CD4-positive, alpha-beta T cell treated with Interleukin-1 beta for 1 hour (primary cell): ENCODE results near the gene SH3BP4.
"Not testable (repeated sequence)": the region's sequence is repeated elsewhere in the genome, so short reads cannot be mapped to it uniquely, and the experiment has no call there.

ENCODE experiments used
- DNase-seq, 2 donors: peaks; one replicate each; pipeline ENCODE4 v3.0.0-alpha.2; 2020 to 2022

SH3BP4 gene

DNA sequence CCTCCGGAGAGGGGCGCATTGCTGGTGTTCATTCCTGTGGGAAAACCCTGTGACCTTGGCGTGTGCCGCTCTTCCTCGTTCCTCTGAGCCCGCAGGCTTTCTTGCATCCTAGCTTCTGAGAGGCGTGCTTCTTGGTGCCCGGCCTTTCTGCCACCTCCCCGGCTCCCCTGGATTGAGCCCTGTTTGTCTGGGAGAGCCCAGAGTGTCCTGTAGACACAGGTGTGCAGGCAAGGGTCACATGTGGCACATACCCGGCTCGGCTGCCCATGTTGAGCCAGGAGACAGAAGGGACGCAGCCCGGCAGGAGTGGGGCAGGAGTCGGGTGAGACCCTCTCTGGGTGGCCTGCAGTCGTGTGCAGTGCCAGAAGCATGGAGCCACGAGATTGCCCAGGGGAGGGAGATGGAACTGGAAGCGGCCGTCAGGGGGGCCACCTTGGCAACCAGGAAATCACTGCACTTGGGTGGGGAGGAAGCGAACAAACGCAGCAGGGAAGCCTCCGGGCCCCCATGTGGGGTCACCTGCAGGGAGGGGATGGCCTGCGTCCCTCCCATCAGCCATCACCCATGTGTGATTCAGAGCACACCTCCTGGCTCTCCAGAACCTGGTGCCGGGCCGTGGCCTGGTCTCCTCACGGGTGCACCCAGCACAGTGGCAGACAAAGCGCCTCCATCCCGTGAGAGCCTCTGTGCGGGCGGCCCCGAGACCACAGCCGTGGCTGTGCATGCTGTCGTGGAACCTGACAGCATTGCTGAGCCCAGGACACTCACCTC lies 92.9 kb downstream of the SH3BP4 start:
- DNase-seq = no peak

DNA sequence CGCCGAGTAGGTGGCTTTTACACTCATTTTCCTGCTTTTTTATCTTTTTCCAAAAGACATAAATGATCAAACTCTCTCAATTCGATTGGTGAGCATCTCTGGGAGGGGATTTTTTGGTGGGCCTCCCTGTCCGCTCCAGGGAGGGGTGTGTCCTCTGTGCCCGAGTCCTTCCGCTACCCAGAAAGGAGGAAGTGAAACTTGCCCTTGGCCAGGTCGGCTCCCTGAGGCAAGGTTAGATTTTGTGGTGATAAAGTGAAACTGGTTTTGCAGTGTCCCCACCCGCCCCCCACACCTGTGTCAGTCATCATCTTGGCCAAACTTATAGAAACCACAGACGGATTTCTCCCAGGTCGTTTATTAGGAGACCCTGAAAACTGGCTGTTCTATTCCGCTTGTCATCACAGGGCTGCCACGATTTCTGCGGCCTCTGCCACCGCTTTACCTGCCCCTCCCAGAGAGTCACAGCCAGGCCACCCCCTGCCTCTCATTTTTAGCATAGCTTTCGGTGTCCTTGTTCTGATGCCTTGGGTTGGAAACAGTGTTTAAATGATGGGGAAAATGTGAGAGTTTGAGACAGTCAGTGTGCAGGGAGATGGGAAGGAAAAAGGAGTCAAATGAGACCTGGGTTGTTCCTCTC lies 93.6 kb downstream of the SH3BP4 start:
- DNase-seq = peak in 1 of 2 donors; percentile 65

DNA sequence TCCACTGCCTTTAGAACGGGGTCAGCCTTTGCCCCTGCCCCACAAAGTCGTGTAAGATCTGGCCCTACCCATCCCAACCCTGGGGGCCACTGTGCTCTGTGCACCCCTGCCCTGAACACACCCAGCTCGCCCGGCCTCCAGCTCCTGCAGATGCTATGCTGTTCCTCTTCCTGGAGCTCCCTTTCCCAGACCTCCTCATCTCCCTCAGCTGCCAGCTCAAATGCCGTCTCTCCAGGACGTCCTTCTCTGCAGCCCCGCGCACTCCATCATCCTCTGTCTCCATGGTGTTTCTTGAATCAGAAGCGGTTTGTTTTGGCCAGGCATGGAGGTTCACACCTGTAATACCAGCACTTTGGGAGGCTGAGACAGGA lies 94.1 kb downstream of the SH3BP4 start:
- DNase-seq = no peak

DNA sequence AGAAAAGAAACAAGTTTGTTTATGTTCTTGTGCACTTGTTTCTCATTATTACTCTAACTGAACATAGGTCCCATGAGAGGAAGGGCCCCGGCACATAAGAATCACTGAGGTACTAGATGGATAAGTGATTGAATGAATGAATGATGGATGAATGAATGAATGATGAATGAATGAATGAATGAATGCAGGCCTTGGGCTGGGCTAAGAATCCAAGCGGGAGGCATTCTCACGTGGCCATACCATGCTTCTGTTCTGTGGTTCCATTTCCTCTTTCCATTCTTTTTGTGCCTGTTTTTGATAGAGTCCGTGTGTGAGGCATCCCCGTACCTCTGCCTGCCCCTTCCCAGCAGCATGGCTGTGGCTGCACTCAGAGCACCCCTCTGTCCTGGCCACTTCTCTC lies 94.8 kb downstream of the SH3BP4 start:
- DNase-seq = no peak

DNA sequence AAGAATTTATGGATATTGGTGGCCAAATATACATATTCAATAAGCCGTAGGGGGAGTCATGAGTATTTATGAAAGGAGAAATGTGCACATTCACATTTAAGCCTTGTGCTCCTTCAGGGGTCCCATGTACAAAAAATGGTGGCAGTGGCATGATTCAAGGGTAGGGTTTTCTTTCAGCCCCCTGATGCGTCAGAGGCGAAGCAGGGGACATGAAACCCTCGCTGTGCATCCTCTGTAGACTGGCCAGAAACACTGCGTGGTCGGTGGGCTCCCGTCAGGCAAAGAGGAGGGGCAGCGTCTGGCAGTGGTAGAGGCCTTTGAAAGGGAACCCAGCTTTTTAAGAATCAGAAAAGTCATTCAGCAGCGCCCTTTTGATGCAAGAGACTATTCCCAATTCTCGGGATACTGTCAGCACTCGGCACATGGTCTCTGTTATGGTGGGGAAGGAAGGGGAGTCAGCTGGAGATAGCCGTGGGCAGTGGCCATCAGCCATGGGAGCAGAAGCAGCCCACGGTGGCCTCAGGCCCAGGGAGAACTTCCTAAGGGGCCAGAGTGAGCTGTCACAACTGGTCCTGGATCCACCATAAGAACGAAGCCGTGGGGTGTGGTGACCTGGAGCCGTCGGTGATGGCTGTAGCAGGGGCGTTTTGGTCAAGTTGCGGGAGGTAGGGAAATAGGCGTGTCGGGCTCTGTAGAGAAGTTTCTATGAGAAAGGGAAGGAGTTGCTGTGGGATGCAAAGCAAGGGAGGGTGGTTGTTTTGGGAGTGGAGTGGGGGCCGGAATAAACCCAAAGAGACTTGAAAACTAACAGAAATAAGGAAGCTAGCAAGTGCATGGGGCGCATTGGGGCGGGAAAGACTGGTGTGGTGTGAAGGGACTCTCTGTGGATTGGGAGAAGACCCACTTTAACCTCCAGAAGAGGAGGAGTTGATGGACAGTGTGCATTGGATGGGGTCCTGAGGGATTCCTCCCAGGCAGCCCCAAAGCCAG lies 95.6 kb downstream of the SH3BP4 start:
- no peak for DNase-seq

DNA sequence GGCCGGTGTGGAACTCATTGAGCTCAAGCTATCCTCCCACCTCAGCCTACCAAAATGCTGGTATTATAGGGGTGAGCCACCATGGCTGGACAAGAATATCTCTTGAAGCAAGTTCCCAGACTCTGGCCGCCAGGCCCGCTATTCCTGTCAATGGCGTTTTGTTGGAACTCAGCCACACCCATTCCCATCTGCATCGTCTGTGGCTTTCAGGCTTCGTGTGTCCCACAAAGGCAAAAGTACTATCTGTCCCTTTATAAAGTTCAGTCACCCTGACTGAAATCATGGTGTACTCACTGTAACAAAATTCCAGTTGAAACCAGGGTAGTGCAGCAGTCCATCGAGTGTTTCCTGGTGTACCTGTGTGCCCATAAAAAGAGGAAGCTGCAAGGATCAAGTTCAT lies 96.7 kb downstream of the SH3BP4 start:
- no peak for DNase-seq

DNA sequence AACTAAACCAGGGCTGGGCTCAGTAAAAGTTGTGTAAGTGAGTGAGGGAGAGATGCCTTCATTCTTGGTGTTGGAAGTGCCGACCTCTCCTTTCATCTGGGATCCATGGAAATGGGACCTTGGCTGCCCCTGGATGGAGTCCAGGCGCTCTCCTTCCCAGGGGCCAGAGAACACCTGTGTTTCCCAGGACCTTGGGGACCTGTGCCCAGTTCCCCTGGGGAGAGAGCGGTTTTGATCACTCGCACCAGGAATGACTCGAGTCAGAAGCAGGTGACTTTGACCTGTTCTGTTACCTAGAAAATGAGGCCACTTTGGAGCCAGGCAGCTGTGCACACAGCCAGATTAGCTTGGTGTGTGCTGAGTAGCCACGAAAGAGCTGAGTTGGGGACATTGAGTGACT lies 97.3 kb downstream of the SH3BP4 start:
- DNase-seq = no peak

DNA sequence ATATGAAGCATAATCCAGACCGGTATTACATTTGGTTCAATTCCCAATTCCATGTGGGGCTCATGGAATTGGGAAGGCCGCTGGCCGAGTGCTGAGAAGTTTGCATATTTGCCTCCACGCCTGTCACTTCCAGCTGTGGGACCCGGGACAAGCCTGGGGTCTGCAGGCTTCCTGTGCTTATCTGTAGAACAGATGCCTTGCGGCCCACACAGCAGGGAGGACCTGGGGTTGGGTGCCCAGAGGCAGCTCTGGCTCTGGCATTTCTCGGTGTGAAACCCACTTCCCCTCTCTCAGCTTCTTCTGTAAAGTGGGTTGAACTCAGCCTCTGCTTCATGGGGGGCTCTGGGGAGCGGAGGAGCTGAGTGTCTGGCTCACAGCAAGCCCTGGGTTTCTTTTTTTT lies 97.9 kb downstream of the SH3BP4 start:
- no peak for DNase-seq

DNA sequence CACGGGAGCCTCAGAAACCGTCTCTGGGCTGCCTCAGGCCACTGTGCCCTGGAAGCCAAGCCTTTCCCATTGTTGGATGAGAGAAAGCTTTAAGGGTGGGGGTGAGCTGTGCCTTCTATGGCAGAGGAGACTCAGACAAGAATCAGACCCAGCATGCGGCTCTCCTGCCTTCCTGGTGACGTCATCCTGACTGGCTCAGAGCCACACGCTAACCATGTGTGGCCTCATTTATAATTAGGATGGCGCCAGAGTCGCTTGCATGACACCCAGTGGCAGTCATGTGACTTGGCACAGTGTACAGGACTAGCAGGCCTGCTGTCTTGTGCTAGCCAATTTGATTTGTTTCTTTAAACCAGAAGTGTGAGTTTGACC lies 99.1 kb downstream of the SH3BP4 start:
- DNase-seq = peak; percentile 14 to 72

DNA sequence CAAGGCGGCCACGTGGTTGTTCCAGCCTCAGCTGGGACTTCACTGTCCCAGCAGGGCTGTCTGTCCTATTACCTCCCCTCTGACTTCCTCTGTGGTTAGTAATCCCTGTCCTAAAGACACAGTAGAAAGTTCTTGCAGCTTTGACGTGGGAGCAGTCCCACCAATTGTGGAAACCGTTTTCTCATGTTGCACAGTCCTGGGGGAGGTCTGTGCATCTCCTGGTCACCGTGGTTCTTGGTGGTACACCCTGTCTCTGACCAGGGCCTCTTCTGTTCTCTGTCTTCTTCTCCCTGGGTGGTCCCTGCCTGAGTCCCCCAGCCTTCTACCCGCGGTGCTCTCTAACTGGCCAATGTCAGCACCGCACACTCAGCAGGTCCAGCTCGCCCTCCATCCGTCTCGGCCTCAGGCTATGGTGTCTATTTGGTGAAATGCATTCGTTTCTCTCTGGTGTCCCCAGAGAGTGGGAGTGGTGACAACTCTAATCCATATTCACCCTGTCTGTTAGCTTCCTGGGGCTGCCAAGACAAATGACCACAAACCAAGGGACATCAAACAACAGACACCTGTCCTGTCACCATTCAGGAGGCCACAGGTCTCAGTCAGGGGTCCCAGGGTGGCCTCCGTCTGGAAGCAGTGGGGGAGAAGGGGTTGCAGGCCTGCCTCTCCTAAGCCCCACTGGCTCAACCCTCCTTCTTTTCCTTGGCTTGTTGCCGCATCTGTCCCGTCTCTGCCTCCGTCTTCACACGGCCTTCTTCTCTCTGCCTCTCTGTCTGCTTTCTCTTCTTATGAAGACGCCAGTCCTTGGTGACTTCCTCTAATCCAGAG lies 99.8 kb downstream of the SH3BP4 start:
- no peak for DNase-seq

DNA sequence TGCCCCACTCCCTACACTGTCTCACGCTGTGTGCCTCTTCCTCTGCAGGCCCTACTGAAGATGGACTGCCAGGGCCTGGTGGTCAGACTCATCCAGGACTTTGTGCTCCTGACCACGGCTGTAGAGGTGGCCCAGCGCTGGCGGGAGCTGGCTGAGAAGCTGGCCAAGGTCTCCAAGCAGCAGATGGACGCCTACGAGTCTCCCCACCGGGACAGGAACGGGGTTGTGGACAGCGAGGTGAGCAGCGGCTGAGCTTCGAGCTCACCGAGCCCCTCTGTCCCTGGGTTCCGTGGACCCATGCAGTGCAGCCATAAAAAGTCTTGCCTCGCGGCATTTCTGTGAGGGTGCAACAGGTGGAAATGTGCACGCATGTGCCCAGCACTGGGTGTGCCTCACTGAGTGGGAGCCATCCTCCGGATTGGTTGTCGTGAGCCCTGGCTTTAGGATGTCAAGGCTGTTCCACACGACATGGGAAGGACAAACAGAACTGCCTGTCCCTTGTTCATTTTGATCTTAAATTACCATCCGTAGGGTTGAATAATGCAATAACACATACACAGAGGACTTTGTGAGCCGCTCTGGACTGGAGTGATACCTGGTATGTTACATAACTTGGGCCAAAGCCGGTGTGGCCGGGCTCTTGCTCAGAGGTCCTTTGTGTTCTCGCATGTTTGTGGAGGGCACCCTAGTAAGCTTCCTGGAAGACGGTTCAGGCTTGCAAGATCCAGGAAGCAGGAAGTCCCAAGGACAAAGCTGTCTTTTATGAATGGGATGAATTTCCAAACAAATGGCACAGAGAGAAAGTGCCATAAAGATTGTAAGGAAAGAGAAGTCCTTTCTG lies 100.9 kb downstream of the SH3BP4 start:
- no peak for DNase-seq

DNA sequence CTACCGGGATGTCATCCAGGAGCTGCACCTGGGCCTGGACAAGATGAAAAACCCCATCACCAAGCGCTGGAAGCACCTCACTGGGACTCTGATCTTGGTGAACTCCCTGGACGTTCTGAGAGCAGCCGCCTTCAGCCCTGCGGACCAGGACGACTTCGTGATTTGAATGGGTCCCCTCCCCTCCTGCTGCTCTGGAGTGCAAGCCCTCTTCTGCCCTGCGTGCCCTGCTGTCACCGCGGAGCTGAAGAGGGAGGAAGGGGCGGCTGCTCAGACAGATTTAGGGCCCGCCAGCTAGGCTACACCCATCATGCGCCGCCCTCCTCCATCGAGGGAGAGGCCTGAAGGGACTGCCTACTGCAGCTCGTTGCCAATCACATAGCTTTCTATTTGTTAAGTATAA lies 101.8 kb downstream of the SH3BP4 start:
- DNase-seq = no peak

DNA sequence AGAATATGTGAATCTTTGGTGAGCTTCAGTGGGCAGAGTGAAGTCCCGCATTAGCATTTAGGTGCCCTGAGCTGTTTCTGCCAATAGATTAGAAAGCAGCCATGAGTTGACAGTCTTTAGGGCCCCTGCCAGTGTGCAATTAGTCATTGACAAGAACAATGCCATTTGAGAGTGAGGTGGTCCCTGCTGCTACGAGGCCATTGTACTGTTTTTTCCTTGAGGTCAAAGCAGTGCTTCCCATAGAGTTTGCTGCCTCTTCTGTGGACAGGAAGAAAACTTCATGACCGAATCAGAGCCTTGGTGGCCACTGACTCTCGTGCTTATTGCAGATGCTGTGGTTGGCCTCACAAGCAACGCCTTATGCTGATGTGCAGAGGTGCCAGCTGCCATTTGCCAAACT lies 102.7 kb downstream of the SH3BP4 start:
- DNase-seq = no peak

DNA sequence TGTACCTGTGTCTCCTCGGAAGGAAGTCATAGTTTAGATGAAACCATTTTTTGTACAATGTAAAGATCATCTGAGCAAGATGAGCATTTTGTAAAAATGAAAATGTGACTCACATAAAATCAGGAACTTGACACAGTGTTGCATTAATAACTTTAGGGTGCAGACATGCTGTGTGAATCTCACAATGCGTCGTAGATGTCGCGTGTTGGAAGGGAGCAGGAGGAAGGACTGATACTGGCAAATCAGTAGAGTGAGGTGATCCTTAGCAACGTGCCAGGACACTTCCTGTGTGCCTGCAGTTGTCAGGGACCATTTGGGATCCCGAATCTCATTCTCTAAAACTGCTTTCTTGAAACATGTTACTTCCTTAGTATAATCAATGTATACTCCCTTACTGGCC lies 103.1 kb downstream of the SH3BP4 start:
- DNase-seq = peak in 1 of 2 donors; percentile 28

DNA sequence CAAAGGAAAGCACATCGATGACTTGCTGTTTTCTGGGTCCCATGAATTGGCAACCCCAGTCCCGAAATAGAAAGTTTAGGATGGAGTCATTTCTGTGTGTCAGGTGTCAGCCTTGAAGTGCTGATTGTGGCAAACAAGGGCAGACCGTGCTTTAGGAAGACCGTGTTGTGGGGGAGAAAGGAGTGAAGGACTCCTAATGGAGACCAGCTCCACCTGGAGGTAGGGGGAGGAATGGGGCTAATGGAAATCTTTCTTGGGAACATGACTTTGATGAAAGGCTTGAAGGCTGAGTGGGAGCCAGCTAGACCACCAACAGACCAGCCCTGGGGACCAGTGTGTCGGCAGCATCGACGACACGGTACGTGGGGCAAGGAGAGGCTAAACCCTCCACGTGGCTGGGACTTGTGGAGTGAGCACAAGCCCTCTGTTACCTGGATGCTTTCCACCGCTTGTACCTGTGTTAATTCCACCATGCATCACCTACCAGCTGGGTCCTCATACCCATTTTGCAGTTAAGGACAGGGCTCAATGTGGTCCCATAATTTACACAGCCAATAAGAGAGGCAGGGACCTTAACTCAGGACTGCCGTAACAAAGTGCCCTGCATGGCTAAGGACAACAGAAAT lies 104.2 kb downstream of the SH3BP4 start:
- DNase-seq = no peak

DNA sequence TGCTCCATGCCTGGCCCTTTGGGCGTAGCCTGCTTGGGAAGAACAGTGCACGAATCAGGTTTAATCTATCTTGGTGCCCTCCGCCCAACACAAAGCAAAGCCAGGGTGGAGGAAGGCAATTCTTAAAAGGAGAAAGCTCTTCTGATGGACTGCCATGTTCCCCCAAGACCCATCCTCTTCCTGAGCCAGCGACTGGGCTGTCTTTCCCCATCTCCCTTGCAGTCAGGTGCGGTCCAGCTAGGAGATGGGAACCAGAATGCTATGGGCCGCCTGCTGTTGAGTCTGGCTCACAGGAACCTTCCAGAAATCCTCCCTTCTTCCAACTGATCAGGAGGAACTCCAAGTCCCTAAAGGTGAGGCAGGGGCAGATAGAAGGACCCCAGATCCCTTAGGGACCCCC lies 105.0 kb downstream of the SH3BP4 start:
- DNase-seq = no peak

DNA sequence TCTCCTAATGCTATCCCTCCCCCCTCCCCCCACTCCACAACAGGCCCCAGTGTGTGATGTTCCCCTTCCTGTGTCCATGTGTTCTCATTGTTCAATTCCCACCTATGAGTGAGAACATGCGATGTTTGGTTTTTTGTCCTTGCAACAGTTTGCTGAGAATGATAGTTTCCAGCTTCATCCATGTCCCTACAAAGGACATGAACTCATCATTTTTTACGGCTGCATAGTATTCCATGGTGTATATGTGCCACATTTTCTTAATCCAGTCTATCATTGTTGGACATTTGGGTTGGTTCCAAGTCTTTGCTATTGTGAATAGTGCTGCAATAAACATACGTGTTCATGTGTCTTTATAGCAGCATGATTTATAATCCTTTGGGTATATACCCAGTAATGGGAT lies 105.8 kb downstream of the SH3BP4 start:
- not testable (repeated sequence) for DNase-seq

DNA sequence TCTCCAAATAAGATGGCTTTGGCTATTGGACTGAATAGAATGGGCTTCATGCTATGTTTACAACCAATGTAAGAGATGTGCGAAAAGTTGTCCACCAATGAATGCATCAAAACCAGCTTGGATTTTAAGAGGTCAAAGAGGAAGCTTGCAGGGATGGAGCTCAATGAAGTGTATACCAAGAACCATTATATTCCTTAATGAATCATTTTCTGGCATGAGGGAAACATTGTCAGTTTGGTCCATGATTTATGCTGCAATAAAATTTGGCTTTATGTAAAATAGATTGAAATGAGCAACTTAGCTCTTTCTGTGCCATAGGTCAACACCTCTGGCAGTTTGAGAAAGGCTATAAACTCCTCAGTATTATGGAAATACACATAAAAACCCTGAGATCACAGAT lies 107.3 kb downstream of the SH3BP4 start:
- DNase-seq = no peak

DNA sequence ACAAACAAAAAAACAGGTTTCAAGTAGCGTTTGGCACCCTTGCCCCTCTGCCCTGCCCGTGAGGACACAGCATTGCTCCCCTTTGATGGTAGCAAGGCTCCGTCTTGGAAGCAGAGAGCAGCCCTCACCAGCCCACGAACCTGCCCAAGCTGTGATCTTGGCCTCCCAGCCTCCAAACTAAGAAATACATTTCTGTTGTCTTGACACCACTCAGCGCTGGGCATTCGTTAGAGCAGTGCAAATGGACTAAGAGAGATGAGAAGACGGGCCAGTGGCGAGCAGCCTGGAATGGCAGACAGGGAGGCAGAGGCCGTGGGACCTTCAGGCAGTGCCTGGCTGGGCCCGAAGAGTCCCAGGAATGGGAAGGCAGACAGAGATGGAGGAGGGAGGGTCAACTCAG lies 109.8 kb downstream of the SH3BP4 start:
- no peak for DNase-seq

DNA sequence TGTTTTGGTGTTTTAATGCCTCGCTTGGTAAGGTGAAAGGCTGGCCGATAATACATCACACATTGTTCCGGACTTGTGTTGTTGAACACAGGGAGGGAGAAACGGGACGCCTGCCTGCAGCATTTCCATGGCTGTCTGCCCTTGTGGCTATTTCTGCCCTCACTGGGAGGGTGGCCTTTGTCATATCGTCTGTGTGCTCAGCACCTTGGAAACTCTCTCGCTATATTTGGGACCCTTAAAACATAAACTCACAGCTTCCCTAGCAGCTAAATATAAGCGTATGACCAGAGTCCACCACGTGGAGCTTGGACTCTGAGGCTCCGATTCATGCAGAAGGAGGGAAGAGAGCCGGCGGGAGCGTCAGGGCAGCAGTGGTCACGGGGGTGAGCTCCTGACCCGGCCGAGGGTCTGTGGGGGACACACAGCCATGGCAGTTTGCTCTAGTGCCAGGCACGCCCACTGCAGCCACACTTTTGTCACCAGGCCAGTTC lies 111.7 kb downstream of the SH3BP4 start:
- DNase-seq = no peak

DNA sequence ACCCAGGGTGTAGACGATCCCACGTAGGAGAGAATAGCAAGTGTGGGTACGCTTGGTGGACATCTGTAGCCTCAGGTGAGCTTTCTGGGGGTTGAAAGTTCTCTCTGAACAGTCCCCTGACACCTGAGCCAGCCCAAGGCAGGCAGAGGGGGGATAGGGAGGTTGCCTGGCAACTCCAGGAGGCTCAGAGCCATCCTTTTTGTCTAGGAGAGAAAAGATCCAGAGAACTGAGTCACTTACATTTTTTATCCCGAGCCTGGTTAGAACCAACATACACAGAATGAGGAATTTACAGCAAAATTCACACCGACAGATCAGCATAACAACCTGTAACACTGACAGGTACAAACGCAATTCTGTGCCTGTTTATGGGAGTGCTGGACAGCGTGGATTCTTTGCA lies 113.2 kb downstream of the SH3BP4 start:
- DNase-seq = no peak
